ENCODE data around the gene TAS2R60.
"Not testable (repeated sequence)": the region's sequence is repeated elsewhere in the genome, so short reads cannot be mapped to it uniquely, and the experiment has no call there.

The TAS2R60 gene

GRCh38 chr7:143479055-143479766 lies 36.0 kb downstream of the TAS2R60 start:
- no peak for DNase-seq

DNA sequence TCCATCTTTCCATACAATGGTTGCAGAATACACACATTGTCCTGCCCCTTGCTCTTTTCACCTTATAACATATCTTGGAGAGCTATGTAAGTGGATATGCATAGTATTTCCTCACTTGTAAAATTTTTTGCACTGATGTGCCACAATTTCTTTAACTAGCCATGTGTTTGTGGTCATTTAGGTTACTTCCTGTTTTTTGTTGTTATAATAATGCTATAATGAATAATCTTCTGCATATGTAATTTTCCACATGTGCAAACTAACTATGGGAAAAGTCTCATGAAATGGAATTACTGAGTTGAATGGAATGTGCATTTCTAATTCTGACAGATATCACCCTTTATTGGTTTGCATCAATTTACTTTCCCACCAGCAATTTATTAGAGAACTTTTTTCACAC lies 37.2 kb downstream of the TAS2R60 start:
- no peak for DNase-seq

GRCh38 chr7:143484119-143484518 lies 40.9 kb downstream of the TAS2R60 start:
- no peak for DNase-seq

DNA sequence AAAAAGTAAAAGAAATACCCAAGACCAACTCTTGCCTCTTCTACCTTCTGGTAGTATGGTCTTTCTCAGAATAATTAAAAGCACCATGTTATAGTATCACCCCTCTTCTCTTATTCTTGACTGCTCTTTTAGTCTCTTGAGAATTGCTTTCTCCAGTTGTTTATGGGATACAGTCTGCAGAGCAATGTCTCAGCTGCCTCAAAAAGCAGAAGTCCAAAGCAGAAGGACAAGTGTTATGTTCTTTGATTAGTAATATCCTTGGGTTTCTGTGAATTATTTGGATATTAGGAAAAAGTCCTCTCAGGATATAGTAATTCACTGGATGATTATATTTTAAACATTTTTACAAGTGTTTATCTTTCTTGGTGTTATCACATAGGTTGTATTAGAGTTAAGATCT lies 41.8 kb downstream of the TAS2R60 start:
- no peak for DNase-seq

- no peak for DNase-seq
These were observed 42.2 kb downstream of the TAS2R60 start for GRCh38 chr7:143485500-143485899.

- DNase-seq = not testable (repeated sequence)
These were observed 43.0 kb downstream of the TAS2R60 start for GRCh38 chr7:143486266-143486665.

DNA sequence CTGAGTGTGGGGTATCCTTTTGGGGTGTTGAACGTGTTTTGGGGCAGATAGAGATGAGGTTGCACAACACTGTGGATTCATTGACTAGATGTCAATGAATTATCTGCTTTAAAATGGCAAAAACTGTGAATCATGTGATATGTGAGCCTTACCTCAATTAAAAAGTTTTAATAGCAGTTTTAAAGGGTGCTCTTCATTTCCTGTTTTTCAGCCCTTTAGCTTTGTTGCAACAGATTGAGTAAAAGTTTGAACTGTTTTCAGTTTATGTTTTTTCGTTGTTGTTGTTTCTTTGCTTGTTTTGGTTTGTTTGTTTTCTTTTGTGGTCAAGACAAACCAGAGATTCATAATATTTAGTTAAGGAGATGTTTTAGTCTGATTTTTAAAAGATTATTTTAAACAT lies 43.8 kb downstream of the TAS2R60 start:
- DNase-seq = no peak

DNA sequence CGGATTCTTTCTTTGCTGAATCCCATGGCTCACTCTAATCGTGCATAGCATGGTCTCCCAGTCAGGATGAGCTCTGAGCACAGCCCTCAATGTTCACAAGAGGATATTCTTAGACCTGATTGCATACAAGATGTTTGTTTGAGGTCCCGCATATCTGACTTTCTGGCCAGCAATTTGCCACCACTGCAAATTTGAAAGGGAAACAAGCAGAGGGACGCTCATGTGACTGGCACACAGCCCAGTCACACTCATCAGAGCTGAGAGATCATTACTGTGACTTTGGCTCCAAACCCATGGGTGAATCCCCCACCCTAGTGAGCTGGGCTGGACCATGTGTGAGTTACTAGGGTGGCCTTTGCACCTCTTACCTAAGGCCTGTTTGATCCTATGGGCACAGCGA lies 44.3 kb downstream of the TAS2R60 start:
- no peak for DNase-seq

DNA sequence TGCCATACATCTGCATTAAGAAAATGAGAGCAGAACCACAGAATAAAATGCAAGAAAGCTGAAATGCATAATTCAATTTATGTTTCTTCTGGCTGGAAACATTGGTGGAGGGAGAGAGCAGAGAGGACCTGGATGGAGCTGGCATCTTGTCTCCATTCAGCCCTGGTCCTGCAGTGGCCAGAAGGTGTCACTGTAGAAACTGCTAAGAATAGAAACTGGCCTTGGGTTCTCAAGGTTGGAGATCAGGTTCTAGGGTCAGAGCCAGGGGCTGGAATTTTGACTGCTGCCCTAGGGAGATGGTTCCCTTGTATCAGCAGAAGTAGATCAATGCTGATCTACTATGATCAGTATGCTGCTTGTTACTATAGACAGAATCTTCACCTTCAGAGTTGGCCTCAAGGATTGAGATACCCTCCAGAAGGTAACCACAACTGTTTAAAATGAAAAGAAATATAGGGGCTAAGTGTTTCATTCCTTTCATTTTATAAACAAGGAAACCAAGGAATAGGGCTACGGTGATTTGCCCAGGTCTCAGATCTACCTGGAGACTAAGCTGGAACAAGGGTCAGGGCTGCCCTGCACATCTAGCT lies 47.6 kb downstream of the TAS2R60 start:
- no peak for DNase-seq

DNA sequence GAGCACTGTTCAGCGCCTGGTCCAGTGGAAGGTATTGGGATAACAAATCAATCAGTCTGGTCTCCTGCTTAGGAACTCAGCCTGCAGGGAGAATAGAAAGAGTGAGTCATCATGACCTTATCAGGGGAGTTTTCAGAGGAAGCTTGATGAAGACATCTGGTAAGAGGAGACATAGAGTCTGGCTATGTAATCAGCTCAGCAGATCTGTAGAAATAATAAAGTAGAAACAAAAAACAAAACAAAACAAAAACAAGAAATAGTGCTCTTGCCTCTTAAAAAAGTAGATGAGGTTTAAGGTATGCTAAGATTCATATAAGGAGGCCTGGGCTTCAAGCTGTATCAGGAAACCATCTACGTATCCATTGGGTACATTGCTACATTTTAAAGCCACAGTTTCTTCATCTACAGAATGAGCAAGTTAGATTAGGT lies 48.8 kb downstream of the TAS2R60 start:
- DNase-seq = no peak

DNA sequence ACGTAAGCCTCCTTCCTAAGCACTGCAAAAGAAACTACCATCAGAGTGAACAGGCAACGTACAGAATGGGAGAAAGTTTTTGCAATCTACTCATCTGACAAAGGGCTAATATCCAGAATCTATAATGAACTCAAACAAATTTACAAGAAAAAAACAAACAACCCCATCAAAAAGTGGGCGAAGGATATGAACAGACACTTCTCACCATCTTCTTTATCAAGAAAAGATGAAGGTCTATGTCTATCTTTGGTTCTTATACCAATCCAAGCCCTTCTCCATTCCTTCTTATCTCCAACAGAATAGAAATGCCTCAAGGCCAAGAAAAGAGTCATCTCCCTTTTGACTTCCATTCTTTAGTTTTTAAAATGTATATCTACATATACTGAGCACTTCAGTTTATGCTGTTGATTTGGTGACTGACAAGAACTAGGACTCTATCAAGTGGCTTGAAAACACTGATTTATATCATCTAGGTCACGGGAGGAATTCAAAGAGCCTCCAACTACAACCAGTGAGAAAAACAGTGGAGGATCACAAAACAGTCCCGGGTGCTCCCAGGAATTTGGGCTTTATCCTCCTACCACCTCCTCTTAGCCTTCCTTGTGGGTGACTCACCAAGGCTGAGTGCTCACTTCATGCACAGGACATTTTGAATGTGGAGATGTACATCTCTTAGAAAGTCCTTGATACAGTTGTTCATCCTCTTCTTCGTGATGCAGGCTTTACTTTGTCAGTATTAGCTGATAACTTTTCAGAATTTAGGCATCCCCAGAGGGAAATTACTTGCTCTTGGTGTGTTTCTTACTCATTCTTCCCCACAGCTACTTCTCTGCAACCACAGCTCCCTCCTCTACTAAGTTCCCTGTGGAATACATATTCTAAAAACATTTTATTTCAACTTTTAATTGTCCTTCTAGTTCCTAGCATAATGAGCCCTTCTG lies 49.8 kb downstream of the TAS2R60 start:
- no peak for DNase-seq

GRCh38 chr7:143493751-143494150 lies 50.5 kb downstream of the TAS2R60 start:
- no peak for DNase-seq

All from stimulated activated CD4-positive, alpha-beta T cell treated with anti-CD3 and anti-CD28 coated beads, Interleukin-4, amount 100 ng/mL, for 4 hours (primary cell).